GM21515 (cell line): Measurements from ENCODE around the gene TMPRSS11D.

Source experiments
- ATAC-seq: cut with Tn5 transposase; IDR thresholded peaks from one replicate; pipeline ENCODE4 v1.9.1; 2021; ENCODE audit not compliant: unreplicated experiment

TMPRSS11D gene

DNA sequence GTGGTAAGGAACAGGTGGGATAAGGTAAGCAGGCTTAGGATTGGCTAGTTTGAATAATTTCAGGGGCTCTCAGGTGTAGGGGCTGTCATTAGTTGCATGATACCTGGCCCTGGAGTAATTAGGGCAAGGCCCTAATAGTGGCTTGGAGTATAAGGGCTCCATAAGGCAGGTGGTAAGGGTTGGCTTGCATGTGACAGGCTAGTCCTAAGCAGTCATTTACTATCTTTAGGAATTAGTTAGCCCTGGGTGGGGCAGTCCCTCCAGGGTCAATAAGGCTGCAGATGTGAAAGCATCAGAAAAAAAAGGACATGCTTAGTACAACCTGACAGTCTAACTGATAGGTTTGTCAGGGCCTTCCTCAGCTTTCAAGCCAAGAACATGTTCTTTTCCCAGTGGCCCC is 7.8 kb upstream of the TMPRSS11D start:
- no peak for ATAC-seq

- ATAC-seq: no peak
Measured at GRCh38 chr4:67886281-67886680, 2.5 kb upstream of the TMPRSS11D start.

DNA sequence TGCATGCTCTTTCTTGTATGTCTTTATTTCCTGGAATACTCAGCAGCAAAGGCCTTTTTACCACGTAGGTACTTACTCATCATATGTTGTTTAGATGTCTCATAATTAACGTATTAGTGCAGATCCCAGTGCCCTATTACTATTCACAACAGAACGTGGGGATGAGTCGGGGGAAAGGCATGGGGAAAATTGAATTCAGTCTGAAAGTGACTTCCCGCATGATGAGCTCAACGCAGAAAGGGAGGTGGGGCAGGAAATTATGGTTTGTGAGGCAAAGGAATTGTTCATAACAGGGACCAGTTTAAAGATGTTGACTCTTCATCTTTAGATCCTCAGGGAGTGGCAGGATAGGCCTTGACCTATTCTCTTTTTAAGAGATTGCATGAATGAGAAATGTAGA is 2.0 kb upstream of the TMPRSS11D start:
- no peak for ATAC-seq

GRCh38 chr4:67884701-67885100 is 899 bp upstream of the TMPRSS11D start:
- ATAC-seq: no peak

- ATAC-seq: no peak
Measured at GRCh38 chr4:67883458-67883857, 344 bp downstream of the TMPRSS11D start.

DNA sequence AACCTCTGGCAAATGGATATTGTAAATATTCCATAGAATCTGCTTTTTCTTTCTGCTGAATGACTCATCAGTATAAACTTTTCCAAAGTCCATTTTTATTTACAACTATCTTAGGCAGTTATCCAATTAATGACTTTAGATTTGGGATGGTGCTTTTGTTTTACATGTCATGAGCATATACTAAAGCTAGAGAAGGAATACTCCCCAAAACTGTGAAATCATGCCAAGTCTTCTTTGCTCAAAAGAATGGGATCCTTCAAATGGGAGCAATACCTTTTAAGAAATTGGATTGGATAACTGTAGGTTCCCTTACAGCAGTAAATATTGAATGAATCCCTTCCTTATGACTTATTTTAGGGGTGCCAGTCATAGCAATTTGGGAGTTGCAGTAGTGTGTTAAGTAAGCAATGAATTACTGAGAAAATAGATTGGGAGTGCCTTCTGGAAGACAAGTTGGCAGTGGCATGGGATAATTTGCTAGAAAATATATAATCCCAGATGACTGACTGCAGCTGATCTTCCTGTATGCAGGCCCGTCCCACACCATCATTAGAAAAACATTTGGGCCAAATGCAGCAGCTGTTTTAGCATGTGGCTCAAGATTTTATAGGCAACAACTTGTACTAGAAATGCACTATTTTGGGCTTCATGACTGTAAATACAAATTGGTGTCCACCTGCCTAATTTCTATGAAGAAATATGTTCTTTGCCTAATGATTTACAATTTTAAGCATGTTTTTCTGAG is 2.8 kb downstream of the TMPRSS11D start:
- ATAC-seq: no peak

DNA sequence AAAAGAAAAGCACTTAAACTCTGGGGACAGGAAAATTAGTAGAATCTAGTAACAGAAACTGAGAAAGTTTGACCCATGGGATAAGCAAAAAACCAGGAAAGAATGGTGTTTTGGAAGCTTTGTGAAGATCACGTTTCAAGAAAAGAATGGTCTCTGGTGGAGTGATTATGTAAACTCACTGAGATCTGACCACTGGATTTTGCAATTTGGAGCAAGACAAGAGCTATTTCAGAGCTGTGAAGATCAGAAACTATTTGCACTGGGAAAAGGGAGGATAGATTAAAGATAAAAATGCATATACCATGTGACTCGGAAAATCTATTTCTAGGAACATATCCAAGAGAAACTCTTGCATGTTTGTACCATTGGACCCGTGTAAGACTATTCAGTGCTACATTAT is 4.3 kb downstream of the TMPRSS11D start:
- no peak for ATAC-seq

DNA sequence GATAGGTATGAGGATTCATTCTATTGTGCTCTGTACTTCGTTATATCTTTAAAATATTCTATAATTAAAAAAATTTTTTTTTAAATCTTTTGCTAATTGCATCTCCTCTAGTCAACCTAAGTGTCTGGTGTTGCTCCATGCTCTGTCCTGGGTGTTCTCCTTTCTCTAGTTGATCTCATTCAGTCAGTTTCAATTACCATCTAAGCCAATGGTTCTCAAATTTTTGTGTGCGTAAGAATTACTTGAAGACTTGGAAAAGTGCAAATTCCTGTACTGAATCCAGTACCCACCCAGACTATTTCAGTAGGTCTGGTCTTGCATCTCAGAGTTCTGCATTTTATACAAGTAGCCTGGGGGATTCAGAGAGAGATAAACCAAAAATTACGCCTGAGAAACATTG is 6.7 kb downstream of the TMPRSS11D start:
- no peak for ATAC-seq

- ATAC-seq: no peak
Measured at GRCh38 chr4:67874986-67875385, 8.8 kb downstream of the TMPRSS11D start.

GRCh38 chr4:67873116-67873515 is 10.7 kb downstream of the TMPRSS11D start:
- no peak for ATAC-seq

DNA sequence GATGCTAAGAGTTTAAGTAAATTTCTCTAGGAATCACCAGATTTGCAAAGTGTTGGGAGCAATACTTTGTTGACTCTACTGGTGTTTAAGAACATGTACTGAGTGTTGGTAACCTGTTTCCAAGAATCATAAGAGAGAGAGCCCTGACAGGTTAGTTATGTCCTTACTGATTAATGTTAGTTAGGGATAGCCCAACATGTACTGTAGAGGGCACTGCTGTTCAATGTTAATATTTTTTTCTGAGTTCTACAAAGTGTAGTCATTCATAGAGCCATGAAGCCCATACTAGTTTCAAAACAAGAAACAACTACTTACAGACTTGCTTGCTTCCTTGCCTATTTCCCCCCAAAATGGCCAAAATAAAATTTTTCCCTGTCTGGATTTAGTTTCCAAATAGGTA is 11.9 kb downstream of the TMPRSS11D start:
- peak; percentile 85 for ATAC-seq

DNA sequence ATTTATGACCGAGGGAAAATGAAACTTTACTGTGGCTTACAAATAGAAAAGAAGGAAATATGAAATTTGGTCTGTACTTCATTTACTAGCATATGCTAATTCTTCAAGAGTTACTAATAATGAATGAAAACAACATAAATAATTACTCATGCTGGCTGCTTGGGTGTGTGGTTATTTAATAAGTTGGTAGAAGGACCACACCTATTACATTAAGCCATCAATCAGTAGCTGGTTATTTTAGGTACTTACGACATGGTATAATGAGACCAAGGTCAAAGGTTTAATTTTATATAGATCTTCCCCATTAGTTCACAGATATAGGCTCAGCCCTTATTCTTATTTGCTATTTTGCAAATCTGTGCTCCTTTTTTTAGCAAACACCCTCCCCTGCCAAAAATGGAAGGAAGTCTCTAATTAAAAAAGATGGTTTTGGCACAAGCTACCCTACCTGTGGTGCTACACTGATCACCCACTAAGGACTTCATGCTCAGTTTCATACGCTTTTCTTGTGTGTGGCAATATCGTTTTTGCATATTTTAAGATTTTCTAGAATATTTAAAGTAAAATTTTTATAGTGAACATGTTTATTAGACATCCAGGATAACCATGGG is 14.1 kb downstream of the TMPRSS11D start:
- ATAC-seq: no peak

- peak; percentile 59 for ATAC-seq
Measured at GRCh38 chr4:67861513-67861912, 22.3 kb downstream of the TMPRSS11D start.

DNA sequence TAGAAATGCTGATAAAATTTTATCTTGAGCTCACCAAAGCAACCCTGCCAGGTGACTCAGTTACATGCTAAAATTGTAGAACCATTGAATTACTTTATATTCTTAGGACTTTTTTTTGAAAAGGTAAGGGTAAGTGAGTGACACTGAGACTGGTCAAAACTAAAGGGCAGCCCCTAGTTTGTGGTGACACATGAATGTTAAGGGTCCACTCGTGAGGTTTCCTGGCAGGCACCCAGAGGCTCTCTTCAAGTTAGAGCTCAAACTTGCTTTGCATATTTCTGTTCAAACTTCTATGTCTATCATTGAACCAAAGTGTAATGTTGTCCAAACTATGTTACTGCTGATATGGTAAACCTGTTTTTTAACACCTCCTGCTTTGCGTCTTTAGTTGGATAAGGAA is 30.5 kb downstream of the TMPRSS11D start:
- ATAC-seq: no peak

- ATAC-seq: no peak
Measured at GRCh38 chr4:67820903-67821302, 62.9 kb downstream of the TMPRSS11D start.

- no peak for ATAC-seq
Measured at GRCh38 chr4:67810011-67810410, 73.8 kb downstream of the TMPRSS11D start.

- ATAC-seq: no peak
Measured at GRCh38 chr4:67809502-67809901, 74.3 kb downstream of the TMPRSS11D start.

- ATAC-seq: no peak
Measured at GRCh38 chr4:67796810-67797209, 87.0 kb downstream of the TMPRSS11D start.

DNA sequence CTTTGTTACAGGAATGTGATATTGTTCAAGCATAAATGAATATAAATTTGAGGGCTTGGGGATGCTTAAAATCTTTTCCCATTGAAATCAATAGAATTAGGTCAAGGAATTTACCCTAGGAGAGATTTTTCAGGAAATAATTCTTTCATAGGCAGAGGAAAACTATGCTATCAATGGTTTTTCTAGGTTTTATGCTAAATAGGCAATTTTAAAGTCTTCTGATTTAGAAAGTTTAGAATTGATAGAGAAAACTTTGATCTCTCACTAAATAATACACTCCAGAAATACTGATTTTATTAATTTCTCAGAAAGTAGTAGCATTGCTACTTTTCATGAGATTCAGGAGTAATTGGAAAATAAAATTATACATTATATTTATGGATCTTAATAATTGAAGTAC is 93.1 kb downstream of the TMPRSS11D start:
- ATAC-seq: no peak

GRCh38 chr4:67787311-67787710 is 96.5 kb downstream of the TMPRSS11D start:
- no peak for ATAC-seq

- ATAC-seq: no peak
Measured at GRCh38 chr4:67785528-67785927, 98.3 kb downstream of the TMPRSS11D start.

DNA sequence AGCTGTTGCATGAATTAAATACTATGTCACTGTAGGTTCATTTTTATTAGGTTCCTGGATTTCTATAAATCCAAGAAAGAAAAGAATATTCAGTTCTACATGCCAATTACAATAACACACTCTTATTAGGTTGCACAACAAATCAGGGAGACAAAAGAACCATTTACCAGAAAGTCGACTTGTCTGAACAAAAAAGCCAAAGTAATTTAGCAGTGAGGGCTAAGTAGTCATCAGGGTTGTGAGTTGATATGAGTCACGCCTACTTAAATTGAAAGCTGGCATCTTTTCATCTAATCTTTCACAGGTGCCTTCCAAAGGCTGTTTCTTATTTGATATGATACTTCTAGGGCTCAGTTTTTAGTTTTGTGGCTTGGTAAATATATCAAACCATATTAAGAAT is 104.2 kb downstream of the TMPRSS11D start:
- ATAC-seq: no peak

DNA sequence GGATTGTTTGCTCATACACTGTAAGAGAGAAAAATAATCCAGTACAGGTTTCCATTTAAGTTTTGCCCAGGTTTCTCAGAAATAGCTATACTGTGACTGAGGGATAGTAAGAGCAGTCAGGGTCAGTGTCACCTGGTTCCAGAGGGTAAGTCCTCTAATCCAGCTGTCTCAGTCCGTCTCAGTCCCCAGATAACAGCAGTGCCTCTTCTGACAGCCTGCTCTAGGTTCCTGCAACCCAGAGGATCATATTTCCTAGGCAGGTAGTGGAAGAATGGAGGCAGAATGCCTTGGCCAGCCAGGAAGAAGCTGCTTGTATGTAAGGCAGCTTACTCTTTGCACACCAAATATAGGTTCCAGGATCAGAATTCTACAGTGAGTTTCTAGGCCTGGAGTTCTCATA is 107.1 kb downstream of the TMPRSS11D start:
- no peak for ATAC-seq
